ENCODE measurements around the gene KRTAP10-11.

GRCh38 chr21:44612669-44613229 is 33.5 kb upstream of the KRTAP10-11 start:
- TF ChIP-seq CTCF (IDR thresholded peaks at IDR 0.05): no peak
- no peak for TF ChIP-seq USF2 (CRISPR knock-in tag; IDR thresholded peaks at IDR 0.05)
- TF ChIP-seq MAX (CRISPR knock-in tag; IDR thresholded peaks at IDR 0.05): no peak
- TF ChIP-seq HMGXB4 (CRISPR knock-in tag; IDR thresholded peaks at IDR 0.05): no peak
- TF ChIP-seq ATF2 (CRISPR knock-in tag; IDR thresholded peaks at IDR 0.05; ENCODE audit: borderline replicate concordance, low read depth): no peak
- no peak for TF ChIP-seq PRRX2 (CRISPR knock-in tag; IDR thresholded peaks at IDR 0.05)
- TF ChIP-seq NFE2L1 (CRISPR knock-in tag; IDR thresholded peaks at IDR 0.05): no peak
- TF ChIP-seq USF1 (CRISPR knock-in tag; IDR thresholded peaks at IDR 0.05): no peak
- TF ChIP-seq TP53 (CRISPR knock-in tag; IDR thresholded peaks at IDR 0.05): no peak
- no peak for TF ChIP-seq ATF1 (CRISPR knock-in tag; IDR thresholded peaks at IDR 0.05)
- no peak for TF ChIP-seq JUN (CRISPR knock-in tag; IDR thresholded peaks at IDR 0.05)
- no peak for TF ChIP-seq PRDM15 (CRISPR knock-in tag; IDR thresholded peaks at IDR 0.05)
- no peak for TF ChIP-seq ATF6 (CRISPR knock-in tag; IDR thresholded peaks at IDR 0.05)
